ENCODE results near the gene CABLES2. TPM values are rescaled to one million over a fixed set of nuclear protein-coding genes. Genes with fewer than 3 reads are reported as not detected.

Gene CABLES2
- total RNA-seq, 4 donors from 2014 or later, result 2.0 to 3.8 (median 2.2) TPM

- DNase-seq, result no peak
- peak overlapping the region in 3 of 4 donors; percentile 3 to 43 (median 7) for H3K4me3 ChIP-seq
- H3K27me3 ChIP-seq, result no peaks in the 10 kb centered on the region
- no peaks in the 10 kb centered on the region for H3K9me3 ChIP-seq
- H3K36me3 ChIP-seq, result peaks cover 0 to 11% (median 0%) of the 10 kb centered on the region in 3 donors
- TF ChIP-seq, protein P1, sequence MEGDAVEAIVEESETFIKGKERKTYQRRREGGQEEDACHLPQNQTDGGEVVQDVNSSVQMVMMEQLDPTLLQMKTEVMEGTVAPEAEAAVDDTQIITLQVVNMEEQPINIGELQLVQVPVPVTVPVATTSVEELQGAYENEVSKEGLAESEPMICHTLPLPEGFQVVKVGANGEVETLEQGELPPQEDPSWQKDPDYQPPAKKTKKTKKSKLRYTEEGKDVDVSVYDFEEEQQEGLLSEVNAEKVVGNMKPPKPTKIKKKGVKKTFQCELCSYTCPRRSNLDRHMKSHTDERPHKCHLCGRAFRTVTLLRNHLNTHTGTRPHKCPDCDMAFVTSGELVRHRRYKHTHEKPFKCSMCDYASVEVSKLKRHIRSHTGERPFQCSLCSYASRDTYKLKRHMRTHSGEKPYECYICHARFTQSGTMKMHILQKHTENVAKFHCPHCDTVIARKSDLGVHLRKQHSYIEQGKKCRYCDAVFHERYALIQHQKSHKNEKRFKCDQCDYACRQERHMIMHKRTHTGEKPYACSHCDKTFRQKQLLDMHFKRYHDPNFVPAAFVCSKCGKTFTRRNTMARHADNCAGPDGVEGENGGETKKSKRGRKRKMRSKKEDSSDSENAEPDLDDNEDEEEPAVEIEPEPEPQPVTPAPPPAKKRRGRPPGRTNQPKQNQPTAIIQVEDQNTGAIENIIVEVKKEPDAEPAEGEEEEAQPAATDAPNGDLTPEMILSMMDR (IDR thresholded peaks at IDR 0.05), result no peak
- no peak for TF ChIP-seq POLR2A (IDR thresholded peaks at IDR 0.05)
- 58 to 60% methylated on average over 4 to 6 of the region's 24 CpGs for WGBS, 2 donors
- peaks cover 93 to 99% (median 96%) of the 10 kb centered on the region in 3 donors for H3K4me1 ChIP-seq
- H3K27ac ChIP-seq, result peak overlapping the region; percentile 91 to 93 (median 92)
- intact Hi-C loops (cut with DNase I), result no loop called here
Observed at GRCh38 chr20:62358171-62359042, 48.7 kb downstream of the CABLES2 start.

- Histone ChIP-seq H3K4me3 (peak overlapping the region in 3 of 4 donors; percentile 0 to 43 (median 18)), H3K27me3 (no peaks in the 10 kb centered on the region), H3K9me3 (no peaks in the 10 kb centered on the region), H3K27ac (peak overlapping the region; percentile 91 to 93 (median 92)), H3K36me3 (peaks cover 0 to 11% (median 0%) of the 10 kb centered on the region in 3 donors), H3K4me1 (peaks cover 93 to 99% (median 96%) of the 10 kb centered on the region in 3 donors)
- DNase-seq, result no peak
- TF ChIP-seq, protein P1 (IDR thresholded peaks at IDR 0.05), result no peak
- no peak for TF ChIP-seq POLR2A (IDR thresholded peaks at IDR 0.05)
- WGBS, 2 donors, result 71% methylated on average over 3 of the region's 7 CpGs; no CpG with 5 or more reads in 1 of the 2 donors
- intact Hi-C loops (cut with DNase I), result no loop called here
Observed at GRCh38 chr20:62357681-62358080, 49.4 kb downstream of the CABLES2 start.

DNA sequence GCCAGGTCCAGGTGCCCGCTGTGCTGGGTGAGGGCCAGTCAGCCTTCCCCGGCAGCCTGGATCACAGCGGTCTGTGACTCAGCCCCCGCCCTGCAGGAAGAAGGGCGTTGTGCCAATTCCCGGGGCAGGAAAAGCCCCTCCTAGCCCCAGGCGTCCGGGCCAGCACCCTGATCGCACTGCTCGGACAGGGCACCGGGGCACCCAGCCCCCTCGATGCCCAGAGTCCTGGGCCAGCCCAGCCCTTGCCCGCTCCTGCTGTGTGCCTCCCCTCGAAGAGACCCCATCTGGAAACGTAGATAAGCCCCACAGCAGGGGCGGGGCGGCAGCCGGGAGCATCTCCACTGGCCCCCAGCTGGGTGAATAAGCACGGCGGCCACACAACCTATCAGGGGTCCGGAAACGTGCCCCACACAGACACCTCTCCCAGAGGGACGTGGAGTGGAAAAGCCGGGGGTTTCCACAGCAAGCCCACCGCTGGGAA lies 49.9 kb downstream of the CABLES2 start:
- intact Hi-C loops (cut with DNase I), result no loop called here
- H3K4me3 ChIP-seq, result peak overlapping the region in 3 of 4 donors; percentile 0 to 43 (median 18)
- no peaks in the 10 kb centered on the region for H3K27me3 ChIP-seq
- H3K9me3 ChIP-seq, result no peaks in the 10 kb centered on the region
- peak overlapping the region; percentile 91 to 93 (median 92) for H3K27ac ChIP-seq
- no peak for DNase-seq
- H3K36me3 ChIP-seq, result peaks cover 0 to 13% (median 0%) of the 10 kb centered on the region in 3 donors
- 80% methylated on average over 1 of the region's 25 CpGs; no CpG with 5 or more reads in 1 of the 2 donors for WGBS, 2 donors
- H3K4me1 ChIP-seq, result peaks cover 91 to 99% (median 96%) of the 10 kb centered on the region in 3 donors
- TF ChIP-seq, protein P1 (IDR thresholded peaks at IDR 0.05), result no peak
- no peak for TF ChIP-seq POLR2A (IDR thresholded peaks at IDR 0.05)

DNA sequence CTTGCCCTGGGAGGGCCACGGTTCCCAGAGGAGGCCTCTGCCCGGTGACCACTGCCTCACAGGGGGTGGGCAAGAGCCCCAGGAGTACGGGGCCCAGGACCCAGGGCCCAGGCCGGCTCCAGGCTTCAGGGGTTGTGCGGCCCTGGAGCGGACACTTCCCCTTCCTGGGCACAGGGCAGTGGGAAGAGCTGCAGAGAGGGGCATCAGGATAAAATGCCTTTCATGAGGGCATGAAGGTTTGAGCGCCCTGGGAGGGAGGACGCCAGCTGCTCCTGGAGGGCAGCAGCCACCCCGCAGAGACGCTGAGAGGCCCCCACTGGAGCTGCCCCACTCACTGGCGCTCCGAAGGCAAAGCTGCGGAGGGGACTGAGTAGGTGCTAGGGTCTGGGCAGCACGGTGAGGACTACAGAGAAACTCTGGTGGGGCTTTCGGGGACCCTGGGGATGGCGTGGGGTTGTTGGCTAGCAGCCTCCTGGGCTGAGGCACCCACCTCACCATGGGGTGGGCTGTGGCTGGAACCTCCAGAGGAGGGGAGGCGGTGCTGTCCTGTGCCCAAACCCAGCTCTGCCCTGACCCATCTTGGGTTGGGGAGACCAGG lies 50.4 kb downstream of the CABLES2 start:
- Histone ChIP-seq H3K9me3 (no peaks in the 10 kb centered on the region), H3K27me3 (no peaks in the 10 kb centered on the region), H3K36me3 (peaks cover 1 to 13% (median 1%) of the 10 kb centered on the region in 3 donors), H3K4me1 (peaks cover 88 to 99% (median 93%) of the 10 kb centered on the region in 3 donors), H3K4me3 (peak overlapping the region in 3 of 4 donors; percentile 0 to 43 (median 18)), H3K27ac (peak overlapping the region; percentile 91 to 93 (median 92))
- intact Hi-C loops (cut with DNase I), result no loop called here
- no peak for TF ChIP-seq POLR2A (IDR thresholded peaks at IDR 0.05)
- TF ChIP-seq, protein P1 (IDR thresholded peaks at IDR 0.05), result no peak
- no peak for DNase-seq
- 49 to 66% methylated on average over 8 of the region's 17 CpGs for WGBS, 2 donors
